LNCAP (cell line): ENCODE data around the gene FAM169A.

Experiments used
- CTCF ChIP-seq: fragments of 450-650 bp; IDR thresholded peaks from 2 replicates; pipeline ENCODE4 v1.5.1; 2017; ENCODE audit warnings: mild to moderate bottlenecking

The FAM169A gene

GRCh38 chr5:74889523-74890105 lies 23.4 kb upstream of the FAM169A start:
- TF ChIP-seq CTCF, result no peak

- TF ChIP-seq CTCF, result no peak
These were observed 21.9 kb upstream of the FAM169A start for GRCh38 chr5:74888117-74888516.

DNA sequence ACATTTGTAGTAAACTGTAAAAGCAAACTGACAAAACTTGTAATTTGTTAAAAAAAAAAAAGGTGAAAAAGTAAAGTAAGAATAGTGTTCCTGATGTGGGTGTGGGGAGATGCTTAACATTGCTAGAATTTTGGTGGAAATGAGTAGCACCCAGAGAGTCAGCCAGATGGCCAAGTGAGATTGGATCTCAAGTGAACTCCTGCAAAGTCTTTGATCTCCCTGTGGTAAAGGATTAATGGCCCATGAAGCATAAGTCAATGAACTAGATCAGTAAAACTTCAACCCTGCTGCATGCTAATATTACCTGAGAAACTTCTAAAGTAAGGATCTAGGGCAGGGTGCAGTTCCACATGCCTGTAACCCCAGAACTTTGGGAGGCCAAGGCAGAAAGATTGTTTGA lies 19.0 kb upstream of the FAM169A start:
- no peak for TF ChIP-seq CTCF

DNA sequence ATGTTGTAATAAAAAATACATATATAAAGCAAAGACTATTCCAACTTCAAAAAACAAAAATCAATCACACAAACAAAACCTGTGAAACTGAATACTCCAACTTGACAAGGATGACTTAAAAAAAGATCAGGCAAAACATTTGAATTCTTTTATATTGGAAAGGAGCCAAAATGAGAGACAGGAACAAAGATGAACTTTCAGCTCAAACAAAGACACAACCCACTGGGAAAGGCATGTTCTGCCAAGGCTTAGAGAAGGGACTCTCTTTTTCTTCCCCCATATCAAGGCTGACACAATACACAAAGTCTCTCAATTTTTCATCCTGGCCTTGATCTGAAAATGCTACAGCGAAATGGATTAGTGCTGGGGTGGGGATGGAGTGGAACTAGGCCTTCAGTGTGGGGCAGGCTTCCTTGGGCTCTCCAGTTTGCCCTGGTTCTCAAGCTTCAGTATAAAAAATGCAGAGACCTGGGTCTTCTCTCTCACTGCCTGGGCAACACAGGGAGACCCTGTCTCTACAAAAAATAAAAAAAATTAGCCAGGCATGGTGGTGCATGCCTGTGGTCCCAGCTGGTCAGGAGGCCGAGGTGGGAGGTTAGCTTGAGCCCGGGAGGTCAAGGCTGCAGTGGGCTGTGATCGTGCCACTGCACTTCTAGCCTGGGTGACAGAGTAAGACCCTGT lies 11.6 kb upstream of the FAM169A start:
- TF ChIP-seq CTCF, result no peak

DNA sequence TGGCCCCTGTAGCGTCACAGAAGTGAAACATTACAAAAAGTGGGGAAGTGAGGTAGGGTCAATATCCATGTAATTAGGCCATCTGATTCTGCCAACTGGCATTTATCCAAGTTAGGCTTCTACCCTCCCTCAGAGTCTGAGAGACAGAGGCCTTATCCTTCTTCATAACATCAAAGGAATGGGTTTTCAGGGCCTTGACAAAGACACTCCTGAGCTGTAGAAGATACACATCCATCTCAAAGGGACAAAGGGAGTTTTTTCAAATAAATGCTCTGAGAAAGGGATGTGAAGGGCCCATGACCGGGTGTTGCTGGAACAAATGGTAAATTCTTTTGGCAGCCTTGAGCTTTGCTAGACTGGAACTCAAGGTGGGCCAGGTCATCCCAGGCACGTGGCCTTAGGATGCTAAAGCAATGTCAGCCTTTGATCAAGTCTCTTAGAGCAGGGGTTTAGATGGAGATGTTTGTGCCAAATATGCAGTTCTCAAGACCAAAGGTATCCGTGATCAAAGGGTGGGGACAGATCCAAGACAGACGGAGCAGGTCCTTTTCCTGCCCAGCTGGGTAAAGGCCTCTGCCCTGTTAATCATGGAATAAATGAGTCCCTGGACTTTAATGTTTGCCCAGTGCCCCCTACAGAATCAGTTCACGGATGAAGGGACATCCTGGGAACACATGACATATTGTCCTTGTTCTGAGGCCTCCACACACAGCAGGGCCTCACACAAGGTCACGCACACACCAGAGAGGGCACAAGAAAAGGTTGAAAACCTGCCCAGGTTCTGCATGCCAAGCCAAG lies 10.0 kb upstream of the FAM169A start:
- no peak for TF ChIP-seq CTCF

DNA sequence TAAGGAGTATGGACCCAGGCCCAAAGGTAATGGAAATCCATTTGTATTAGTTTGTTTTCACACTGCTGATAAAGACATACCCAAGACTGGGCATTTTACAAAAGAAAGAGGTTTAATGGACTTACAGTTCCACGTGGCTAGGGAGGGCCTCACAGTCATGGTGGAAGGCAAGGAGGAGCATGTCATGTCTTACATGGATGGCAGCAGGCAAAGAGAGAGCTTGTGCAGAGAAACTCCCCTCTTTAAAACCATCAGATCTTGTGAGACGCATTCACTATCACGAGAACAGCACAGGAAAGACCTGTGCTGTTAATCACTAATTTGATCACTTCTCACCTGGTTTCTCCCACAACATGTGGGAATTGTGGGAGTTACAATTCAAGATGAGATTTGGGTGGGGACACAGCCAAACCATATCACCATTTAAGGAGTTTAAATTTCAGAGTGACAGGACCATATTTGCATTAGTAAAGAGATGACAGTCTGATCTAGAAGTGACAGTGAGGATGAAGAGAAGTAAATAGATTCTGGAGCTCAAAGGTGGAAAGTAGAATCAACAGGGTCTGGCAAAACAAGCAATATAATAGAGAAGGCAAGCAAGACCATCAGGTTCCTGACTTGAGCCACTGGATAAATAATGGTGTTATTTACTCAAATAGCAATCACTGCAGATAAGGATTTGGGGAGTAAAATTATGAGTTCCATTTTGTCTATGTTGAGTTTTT lies 7.5 kb upstream of the FAM169A start:
- TF ChIP-seq CTCF, result no peak

GRCh38 chr5:74870299-74871067 lies 4.3 kb upstream of the FAM169A start:
- no peak for TF ChIP-seq CTCF
